PC-9 (cell line): Measurements from ENCODE around the gene ESRRG. TPM values are rescaled to one million over a fixed set of nuclear protein-coding genes. Genes with fewer than 3 reads are reported as not detected.

Source experiments
- BruUV-seq: library from RNA; stranded (reverse); fragments of 400-500 nt; replicated peaks from 2 replicates; lab custom pipeline; 2021; lab: Mats Ljungman, UMichigan
- CTCF ChIA-PET: fragments of 300-600 bp; sonication (Branson Sonifier 250); formaldehyde crosslinking; loops from one replicate; lab custom pipeline; 2022; ENCODE audit warnings: antibody characterized with exemption; lab: Charles Lee
- POLR2A ChIA-PET: fragments of 300-600 bp; sonication (Branson Sonifier 250); formaldehyde crosslinking; loops from one replicate; lab custom pipeline; 2022; ENCODE audit warnings: antibody characterized with exemption; ENCODE audit not compliant: unreplicated experiment; lab: Charles Lee
- DNase-seq, 2 experiments: peaks; one replicate each; pipeline versions ENCODE4 v3.0.0 to v3.0.0-alpha.2; 2015 to 2022; ENCODE audit warnings: mixed read lengths in 1 of 2
- H2AFZ ChIP-seq: fragments of 200-600 bp; sonication (generic); 2 replicates; pipeline ENCODE4 v1.8.1; 2017; ENCODE audit warnings: antibody characterized with exemption
- H3F3A ChIP-seq: fragments of 200-600 bp; sonication (generic); 2 replicates; pipeline ENCODE4 v1.8.1; 2017; ENCODE audit warnings: antibody characterized with exemption, mild to moderate bottlenecking, low read depth; ENCODE audit not compliant: insufficient read depth
- H3K27ac ChIP-seq: fragments of 200-600 bp; sonication (generic); 2 replicates; pipeline ENCODE4 v1.6.1; 2016; ENCODE audit warnings: mixed run types
- H3K27me3 ChIP-seq: fragments of 200-600 bp; sonication (generic); 2 replicates; pipeline ENCODE4 v1.6.1; 2016; ENCODE audit warnings: low read depth, mixed run types; ENCODE audit not compliant: insufficient read depth
- H3K36me3 ChIP-seq: fragments of 200-600 bp; sonication (generic); 2 replicates; pipeline ENCODE4 v1.6.1; 2016; ENCODE audit warnings: low read depth, mixed run types
- H3K4me1 ChIP-seq: fragments of 200-600 bp; sonication (generic); replicated peaks from 2 replicates; pipeline ENCODE4 v1.6.1; 2016; ENCODE audit warnings: mixed run types; ENCODE audit not compliant: insufficient read depth
- H3K4me2 ChIP-seq: fragments of 200-600 bp; sonication (generic); 2 replicates; pipeline ENCODE4 v1.6.1; 2017; ENCODE audit warnings: mixed run types
- H3K4me3 ChIP-seq: fragments of 200-600 bp; sonication (generic); 2 replicates; pipeline ENCODE4 v1.6.1; 2016; ENCODE audit warnings: mixed run types
- H3K79me2 ChIP-seq: fragments of 200-600 bp; sonication (generic); 2 replicates; pipeline ENCODE4 v1.6.1; 2017; ENCODE audit warnings: low read depth, mixed run types
- H3K9me2 ChIP-seq: fragments of 200-600 bp; sonication (generic); 2 replicates; pipeline ENCODE4 v1.8.1; 2017; ENCODE audit warnings: mild to moderate bottlenecking; ENCODE audit not compliant: insufficient read depth
- H3K9me3 ChIP-seq: fragments of 200-600 bp; sonication (generic); 2 replicates; pipeline ENCODE4 v1.8.1; 2016; ENCODE audit warnings: low read depth; ENCODE audit not compliant: insufficient read depth
- H4K20me1 ChIP-seq: fragments of 200-600 bp; sonication (generic); 2 replicates; pipeline ENCODE4 v1.8.1; 2017; ENCODE audit not compliant: insufficient read depth
- EZH2 ChIP-seq: fragments of 200-600 bp; sonication (generic); IDR thresholded peaks from 2 replicates; pipeline ENCODE4 v1.8.0; 2017; ENCODE audit warnings: antibody characterized with exemption, low read depth
- intact Hi-C: fragments of 100-400 bp; cut with micrococcal nuclease; formaldehyde crosslinking; loops from one replicate; pipeline ENCODE4 v1.10.0; 2022; ENCODE audit not compliant: unreplicated experiment
- total RNA-seq: library from RNA; stranded (reverse); gene quantifications from 2 replicates; pipeline ENCODE4 v1.2.3, GENCODE V29; 2021
- TF ChIP-seq, protein P1 (sequence below): fragments of 200-600 bp; sonication (generic); conservative IDR thresholded peaks from 2 replicates; pipeline ENCODE4 v1.6.1; 2017; ENCODE audit warnings: mixed run types, antibody characterized with exemption, mild to moderate bottlenecking, moderate library complexity

Gene ESRRG
- total RNA-seq, 1 experiment from 2014 or later, result not detected

DNA sequence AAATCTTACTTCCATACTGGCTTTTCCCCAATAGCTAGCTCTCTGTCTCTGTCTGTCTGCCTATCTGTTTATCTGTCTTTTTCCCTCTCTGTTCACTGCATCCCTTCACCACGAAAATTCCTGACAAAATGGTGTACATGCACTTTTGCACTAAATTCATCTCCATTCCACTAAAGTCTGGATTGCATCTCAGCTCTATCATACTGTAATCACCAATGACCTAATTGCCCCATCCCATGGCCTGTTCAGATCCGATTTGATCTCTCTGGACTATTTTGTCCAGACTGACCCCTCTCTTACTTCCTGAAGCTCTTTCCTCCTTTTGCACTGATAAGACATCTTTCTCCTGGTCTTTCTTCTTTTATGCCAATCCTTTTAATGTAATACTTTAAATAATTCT is 187.5 kb downstream of the ESRRG start:
- H3K4me2 ChIP-seq, result no peak overlapping the region
- no peak overlapping the region for H2AFZ ChIP-seq
- DNase-seq, result no peak
- intact Hi-C loops, result no loop called here
- no peak overlapping the region for H3K4me3 ChIP-seq
- H3K4me1 ChIP-seq, result no peaks in the 10 kb centered on the region
- H3F3A ChIP-seq, result no peaks in the 10 kb centered on the region
- H3K9me3 ChIP-seq, result no peaks in the 10 kb centered on the region
- BruUV-seq, result no TSS peak
- no peaks in the 10 kb centered on the region for H3K36me3 ChIP-seq
- no peaks in the 10 kb centered on the region for H3K27me3 ChIP-seq
- CTCF ChIA-PET, result no interaction called here
- POLR2A ChIA-PET, result no interaction called here
- TF ChIP-seq, protein P1, sequence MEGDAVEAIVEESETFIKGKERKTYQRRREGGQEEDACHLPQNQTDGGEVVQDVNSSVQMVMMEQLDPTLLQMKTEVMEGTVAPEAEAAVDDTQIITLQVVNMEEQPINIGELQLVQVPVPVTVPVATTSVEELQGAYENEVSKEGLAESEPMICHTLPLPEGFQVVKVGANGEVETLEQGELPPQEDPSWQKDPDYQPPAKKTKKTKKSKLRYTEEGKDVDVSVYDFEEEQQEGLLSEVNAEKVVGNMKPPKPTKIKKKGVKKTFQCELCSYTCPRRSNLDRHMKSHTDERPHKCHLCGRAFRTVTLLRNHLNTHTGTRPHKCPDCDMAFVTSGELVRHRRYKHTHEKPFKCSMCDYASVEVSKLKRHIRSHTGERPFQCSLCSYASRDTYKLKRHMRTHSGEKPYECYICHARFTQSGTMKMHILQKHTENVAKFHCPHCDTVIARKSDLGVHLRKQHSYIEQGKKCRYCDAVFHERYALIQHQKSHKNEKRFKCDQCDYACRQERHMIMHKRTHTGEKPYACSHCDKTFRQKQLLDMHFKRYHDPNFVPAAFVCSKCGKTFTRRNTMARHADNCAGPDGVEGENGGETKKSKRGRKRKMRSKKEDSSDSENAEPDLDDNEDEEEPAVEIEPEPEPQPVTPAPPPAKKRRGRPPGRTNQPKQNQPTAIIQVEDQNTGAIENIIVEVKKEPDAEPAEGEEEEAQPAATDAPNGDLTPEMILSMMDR, result no peak
- TF ChIP-seq EZH2, result no peak
- no peaks in the 10 kb centered on the region for H3K79me2 ChIP-seq
- H4K20me1 ChIP-seq, result no peaks in the 10 kb centered on the region
- no peaks in the 10 kb centered on the region; the same call in 1 of the 2 replicates for H3K9me2 ChIP-seq
- H3K27ac ChIP-seq, result no peak overlapping the region

DNA sequence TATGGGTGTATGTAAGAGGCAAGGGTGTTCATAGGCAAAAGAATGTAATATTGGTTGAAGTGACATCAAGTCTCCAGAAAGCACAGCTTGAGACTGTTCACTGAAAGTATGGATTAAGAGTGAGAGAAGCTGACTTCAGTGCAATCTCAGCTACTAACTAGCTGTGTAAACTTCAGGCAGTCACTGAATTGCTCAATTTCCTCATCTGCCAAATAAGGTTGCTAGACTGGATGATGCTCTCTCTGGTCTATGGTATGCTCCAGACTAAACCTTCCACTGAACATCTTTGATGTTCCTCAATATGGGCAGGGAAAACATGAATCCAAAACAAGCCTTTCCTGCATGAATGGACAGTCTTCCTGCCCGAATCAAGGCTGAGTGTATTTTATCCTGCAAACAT is 188.2 kb downstream of the ESRRG start:
- intact Hi-C loops, result no loop called here
- POLR2A ChIA-PET, result no interaction called here

DNA sequence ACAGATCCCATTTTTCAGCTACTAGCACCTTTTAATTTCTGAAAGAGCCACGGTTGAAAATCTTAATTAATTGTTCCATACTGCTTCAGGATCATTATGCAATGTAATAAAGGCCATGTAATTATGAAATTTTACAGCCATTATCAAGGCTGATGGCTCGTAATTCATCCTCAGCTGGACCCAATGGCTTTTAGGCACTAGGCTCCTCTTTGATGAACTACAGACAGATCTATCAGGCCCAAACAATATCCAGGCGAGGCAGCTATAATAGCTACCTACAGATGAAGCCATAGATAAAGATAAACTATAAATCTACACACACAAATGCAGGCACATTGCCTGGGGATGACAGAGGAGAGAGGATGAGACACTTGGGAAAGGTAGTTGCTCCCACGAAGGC is 189.5 kb downstream of the ESRRG start:
- H3K9me3 ChIP-seq, result no peaks in the 10 kb centered on the region
- no peak overlapping the region for H2AFZ ChIP-seq
- intact Hi-C loops, result loop anchor here (1.0 kb wide), 1 partner anchor 9 kb away; no protein-coding TSS in a partner anchor
- no peaks in the 10 kb centered on the region; the same call in 1 of the 2 replicates for H3K9me2 ChIP-seq
- H3F3A ChIP-seq, result peaks cover under 1% of the 10 kb centered on the region; the same call in 1 of the 2 replicates
- H3K4me1 ChIP-seq, result peaks cover 7% of the 10 kb centered on the region
- no peak overlapping the region for H3K4me2 ChIP-seq
- no peaks in the 10 kb centered on the region for H3K36me3 ChIP-seq
- H3K27me3 ChIP-seq, result no peaks in the 10 kb centered on the region
- no peak overlapping the region for H3K27ac ChIP-seq
- no peak for DNase-seq
- TF ChIP-seq EZH2, result no peak
- TF ChIP-seq, protein P1, result no peak
- ChIA-PET POLR2A (no interaction called here), CTCF (no interaction called here)
- H3K4me3 ChIP-seq, result no peak overlapping the region
- no peaks in the 10 kb centered on the region for H4K20me1 ChIP-seq
- H3K79me2 ChIP-seq, result no peaks in the 10 kb centered on the region
- no TSS peak for BruUV-seq

More for the DNA sequence above, 188.2 kb downstream of the ESRRG start:
- no peak for TF ChIP-seq EZH2
- TF ChIP-seq, protein P1, result no peak
- H3K4me3 ChIP-seq, result no peak overlapping the region
- no peaks in the 10 kb centered on the region for H4K20me1 ChIP-seq
- no peaks in the 10 kb centered on the region; the same call in 1 of the 2 replicates for H3K9me2 ChIP-seq
- no TSS peak for BruUV-seq
- H3K27ac ChIP-seq, result no peak overlapping the region
- no peaks in the 10 kb centered on the region for H3K9me3 ChIP-seq
- H3F3A ChIP-seq, result no peaks in the 10 kb centered on the region
- no peak overlapping the region for H3K4me2 ChIP-seq
- H3K36me3 ChIP-seq, result no peaks in the 10 kb centered on the region
- no peaks in the 10 kb centered on the region for H3K4me1 ChIP-seq
- H3K79me2 ChIP-seq, result no peaks in the 10 kb centered on the region
- H3K27me3 ChIP-seq, result no peaks in the 10 kb centered on the region
- no peak for DNase-seq
- H2AFZ ChIP-seq, result no peak overlapping the region
- CTCF ChIA-PET, result no interaction called here
